Brain microvascular endothelial cell (primary cell): Measurements from ENCODE around the gene UPF1.

Source experiments
- DNase-seq: peaks from one replicate; pipeline ENCODE4 v3.0.0-alpha.2; 2020
- H3K27ac ChIP-seq: fragments of 250-450 bp; sonication (Bioruptor Pico); 2 replicates; pipeline ENCODE4 v1.5.1; 2020; ENCODE audit warnings: mild to moderate bottlenecking, moderate library complexity
- H3K27me3 ChIP-seq: fragments of 250-450 bp; sonication (Bioruptor Pico); replicated peaks from 2 replicates; pipeline ENCODE4 v1.5.1; 2020; ENCODE audit warnings: mild to moderate bottlenecking
- H3K36me3 ChIP-seq: fragments of 250-450 bp; sonication (Bioruptor Pico); replicated peaks from 2 replicates; pipeline ENCODE4 v1.5.1; 2020; ENCODE audit warnings: mild to moderate bottlenecking
- H3K4me3 ChIP-seq: 2 replicates; pipeline ENCODE4 v1.5.1; 2011; ENCODE audit warnings: low read depth, mild to moderate bottlenecking, control low read depth, low read length, moderate library complexity
- in situ Hi-C: cut with HindIII; loops from 2 replicates; pipeline ENCODE4 v1.10.0; 2017; ENCODE audit warnings: low sequenced_read_pairs, low pct_ligation_motif_present
- TF ChIP-seq, protein P1 (sequence below): IDR thresholded peaks from 2 replicates; pipeline ENCODE4 v1.5.1; 2011; ENCODE audit warnings: low read depth, mild to moderate bottlenecking, moderate library complexity, low read length, control low read depth, inconsistent platforms; ENCODE audit errors: missing control alignments

Gene UPF1

GRCh38 chr19:18906605-18907519 lies 75.1 kb downstream of the UPF1 start:
- Histone ChIP-seq H3K27me3 (no peaks in the 10 kb centered on the region), H3K36me3 (peaks cover 78% of the 10 kb centered on the region), H3K27ac (no peak overlapping the region), H3K4me3 (no peak overlapping the region)
- DNase-seq, result no peak
- TF ChIP-seq, protein P1, sequence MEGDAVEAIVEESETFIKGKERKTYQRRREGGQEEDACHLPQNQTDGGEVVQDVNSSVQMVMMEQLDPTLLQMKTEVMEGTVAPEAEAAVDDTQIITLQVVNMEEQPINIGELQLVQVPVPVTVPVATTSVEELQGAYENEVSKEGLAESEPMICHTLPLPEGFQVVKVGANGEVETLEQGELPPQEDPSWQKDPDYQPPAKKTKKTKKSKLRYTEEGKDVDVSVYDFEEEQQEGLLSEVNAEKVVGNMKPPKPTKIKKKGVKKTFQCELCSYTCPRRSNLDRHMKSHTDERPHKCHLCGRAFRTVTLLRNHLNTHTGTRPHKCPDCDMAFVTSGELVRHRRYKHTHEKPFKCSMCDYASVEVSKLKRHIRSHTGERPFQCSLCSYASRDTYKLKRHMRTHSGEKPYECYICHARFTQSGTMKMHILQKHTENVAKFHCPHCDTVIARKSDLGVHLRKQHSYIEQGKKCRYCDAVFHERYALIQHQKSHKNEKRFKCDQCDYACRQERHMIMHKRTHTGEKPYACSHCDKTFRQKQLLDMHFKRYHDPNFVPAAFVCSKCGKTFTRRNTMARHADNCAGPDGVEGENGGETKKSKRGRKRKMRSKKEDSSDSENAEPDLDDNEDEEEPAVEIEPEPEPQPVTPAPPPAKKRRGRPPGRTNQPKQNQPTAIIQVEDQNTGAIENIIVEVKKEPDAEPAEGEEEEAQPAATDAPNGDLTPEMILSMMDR, result no peak
- in situ Hi-C loops, result no loop called here

DNA sequence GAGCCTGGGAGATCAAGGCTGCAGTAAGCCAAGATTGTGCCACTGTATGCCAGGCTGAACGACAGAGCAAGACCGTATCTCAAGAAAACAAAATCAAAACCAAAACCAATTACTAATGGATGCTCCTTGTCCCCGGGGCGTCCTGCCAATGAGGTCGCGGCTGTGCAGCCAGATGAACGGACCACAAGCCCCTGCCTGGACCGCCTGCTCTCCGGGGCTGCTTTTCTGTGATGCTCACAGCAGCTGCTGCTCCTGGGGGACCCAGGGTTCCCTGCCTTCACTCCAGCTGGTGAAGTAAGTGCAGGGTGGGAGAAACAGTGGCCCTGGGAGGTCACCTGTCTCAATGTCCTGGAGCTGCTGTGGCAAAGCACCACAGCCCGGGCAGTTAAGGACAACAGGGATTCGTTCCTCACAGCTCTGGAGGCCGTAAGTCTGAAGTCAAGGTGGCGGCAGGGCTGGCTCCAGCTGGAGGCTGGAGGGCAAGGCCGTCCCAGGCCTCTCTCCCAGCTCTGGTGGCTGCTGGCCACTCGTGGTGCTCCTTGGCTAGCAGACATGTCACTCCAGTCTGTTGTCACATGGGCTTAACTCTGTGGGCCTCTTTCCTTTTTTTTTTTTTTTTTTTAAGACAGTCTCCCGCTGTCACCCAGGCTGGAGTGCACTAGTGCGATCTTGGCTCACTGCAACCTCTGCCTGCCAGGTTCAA lies 77.3 kb downstream of the UPF1 start:
- in situ Hi-C loops, result no loop called here
- Histone ChIP-seq H3K4me3 (no peak overlapping the region), H3K27ac (no peak overlapping the region), H3K36me3 (peaks cover 70% of the 10 kb centered on the region), H3K27me3 (no peaks in the 10 kb centered on the region)
- no peak for DNase-seq
- TF ChIP-seq, protein P1, result no peak

DNA sequence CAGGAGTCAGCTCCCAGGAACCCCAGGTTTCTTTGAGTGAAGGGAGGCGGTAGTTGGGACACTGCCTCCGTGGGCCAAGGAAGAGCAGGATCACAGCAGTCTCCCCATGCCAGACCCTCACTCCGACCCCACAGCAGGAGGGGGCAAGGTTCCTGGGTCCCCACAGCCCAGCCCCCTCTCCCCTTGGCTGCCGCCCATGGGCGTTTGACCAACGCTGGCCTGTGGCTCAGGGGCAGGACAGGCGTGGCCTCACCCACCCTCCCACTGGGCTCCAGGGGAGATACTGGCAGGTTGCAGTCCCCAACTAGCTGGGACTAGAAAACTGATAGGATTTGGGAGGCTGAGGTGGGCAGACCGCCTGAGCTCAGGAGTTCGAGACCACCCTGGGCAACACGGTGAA lies 78.3 kb downstream of the UPF1 start:
- Histone ChIP-seq H3K4me3 (no peak overlapping the region), H3K27me3 (no peaks in the 10 kb centered on the region), H3K27ac (no peak overlapping the region), H3K36me3 (peaks cover 64% of the 10 kb centered on the region)
- in situ Hi-C loops, result no loop called here
- TF ChIP-seq, protein P1, result no peak
- DNase-seq, result no peak

GRCh38 chr19:18910801-18911436 lies 79.2 kb downstream of the UPF1 start:
- H3K27me3 ChIP-seq, result no peaks in the 10 kb centered on the region
- peaks cover 65% of the 10 kb centered on the region for H3K36me3 ChIP-seq
- DNase-seq, result no peak
- H3K4me3 ChIP-seq, result no peak overlapping the region
- in situ Hi-C loops, result no loop called here
- TF ChIP-seq, protein P1, result no peak
- no peak overlapping the region for H3K27ac ChIP-seq

GRCh38 chr19:18912933-18913332 lies 81.2 kb downstream of the UPF1 start:
- Histone ChIP-seq H3K27me3 (no peaks in the 10 kb centered on the region), H3K27ac (no peak overlapping the region), H3K4me3 (no peak overlapping the region), H3K36me3 (peaks cover 46% of the 10 kb centered on the region)
- DNase-seq, result no peak
- TF ChIP-seq, protein P1, result no peak
- in situ Hi-C loops, result no loop called here
